M059J (cell line): ENCODE data around the gene SNX30. TPM values are rescaled to one million over a fixed set of nuclear protein-coding genes. Genes with fewer than 3 reads are reported as not detected.

Source experiments
- DNase-seq: peaks from one replicate; pipeline ENCODE4 v3.0.0-alpha.2; 2012; ENCODE audit warnings: low read depth
- total RNA-seq: library from RNA; depleted of rRNA; stranded (reverse); fragments of >200 nt; shearing (Covaris generic); gene quantifications from 2 replicates; pipeline ENCODE4 v1.2.3, GENCODE V29; 2014

Gene SNX30
- total RNA-seq, 1 experiment from 2014 or later, result 11.0 TPM

DNA sequence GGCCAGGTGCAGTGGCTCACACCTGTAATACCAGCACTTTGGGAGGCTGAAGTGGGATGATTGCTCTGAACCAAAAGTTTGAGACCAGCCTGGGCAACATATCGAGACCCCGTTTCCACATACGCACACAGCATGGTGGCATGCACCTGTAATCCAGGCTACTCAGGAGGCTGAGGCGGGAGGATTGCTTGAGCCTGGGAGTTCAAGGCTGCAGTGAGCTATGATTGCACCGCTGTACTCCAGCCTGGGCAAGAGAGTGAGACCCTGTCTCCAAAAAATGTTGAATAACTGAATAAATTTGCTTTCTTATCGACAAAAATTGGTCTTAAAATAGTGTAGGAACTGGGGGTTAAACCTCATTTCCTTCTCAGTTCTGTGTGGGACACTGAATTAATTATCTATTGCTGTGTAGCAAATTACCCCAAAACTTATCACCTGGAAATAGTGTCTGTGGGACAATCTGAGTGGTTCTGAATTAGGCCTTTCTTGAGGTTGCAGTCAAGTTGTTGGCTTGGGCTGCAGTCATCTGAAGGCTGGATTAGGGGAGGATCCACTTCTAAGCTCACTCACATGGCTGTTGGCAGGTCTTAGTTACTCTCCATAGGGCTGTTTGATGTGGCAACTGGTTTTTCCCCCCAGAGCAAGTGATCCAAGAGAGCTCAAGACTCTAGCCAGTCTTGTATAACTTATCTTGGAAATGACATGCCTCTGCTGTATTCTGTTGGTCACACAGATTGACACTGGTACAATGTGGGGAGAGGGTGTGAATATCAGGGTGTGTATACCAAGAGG, 2.0 kb downstream of the SNX30 start:
- peak; percentile 21 for DNase-seq

DNA sequence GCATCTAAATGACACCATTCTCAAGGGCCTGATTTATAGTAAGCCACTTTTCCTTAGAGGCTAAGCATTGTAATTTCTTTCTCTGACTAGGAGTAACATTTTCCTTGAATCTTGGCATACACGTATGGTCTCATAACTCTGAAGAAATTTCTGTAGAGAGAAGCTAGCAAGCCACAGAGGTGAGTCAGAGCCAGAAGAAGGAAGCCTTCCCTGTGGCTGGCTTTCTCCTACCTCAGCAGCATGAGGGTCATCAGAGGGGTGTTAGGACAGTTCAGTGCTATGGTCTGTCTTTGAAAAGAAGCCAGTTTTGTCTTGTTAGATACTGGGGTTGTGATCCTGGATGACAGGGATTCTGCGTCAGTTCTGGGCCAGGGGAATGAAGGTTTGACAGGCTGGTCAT, 3.2 kb downstream of the SNX30 start:
- peak; percentile 95 for DNase-seq

DNA sequence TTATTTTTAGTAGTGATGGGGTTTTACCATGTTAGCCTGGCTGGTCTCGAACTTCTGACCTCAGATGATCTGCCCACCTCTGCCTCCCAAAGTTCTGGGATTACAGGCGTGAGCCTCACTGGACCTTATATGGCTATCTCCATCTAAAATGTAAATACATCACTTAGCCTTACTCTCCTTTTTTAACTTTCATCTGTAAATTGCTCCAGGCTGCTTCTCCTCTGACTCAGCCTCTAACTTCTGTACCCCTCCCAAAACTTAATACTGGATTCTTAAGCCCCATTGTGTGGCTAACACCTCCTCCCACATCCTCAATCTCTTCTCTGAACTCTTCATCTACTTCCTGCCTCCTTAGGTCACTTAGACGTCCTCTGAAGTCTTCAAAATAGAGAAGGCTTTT, 4.0 kb downstream of the SNX30 start:
- peak; percentile 91 for DNase-seq

DNA sequence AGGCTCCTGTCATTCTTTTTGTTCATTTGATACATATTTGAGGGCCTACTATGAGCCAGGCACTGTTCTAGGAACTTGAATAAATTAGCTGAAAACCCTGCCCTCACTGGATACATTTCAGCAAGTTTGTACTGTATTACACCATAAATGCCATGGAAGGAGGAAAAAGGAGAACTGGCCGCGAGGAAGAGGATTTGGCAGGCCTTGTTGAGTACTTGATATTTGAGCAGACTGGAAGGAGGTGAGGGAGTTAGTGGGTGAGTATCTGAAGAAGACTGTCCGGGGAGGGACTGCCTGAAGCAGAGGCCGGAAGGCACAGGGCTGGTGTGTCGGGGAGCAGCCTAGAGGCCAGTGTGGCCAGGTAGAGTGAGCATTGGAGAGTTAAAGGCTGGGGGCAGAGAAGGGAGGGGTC, 4.5 kb downstream of the SNX30 start:
- DNase-seq, result no peak

DNA sequence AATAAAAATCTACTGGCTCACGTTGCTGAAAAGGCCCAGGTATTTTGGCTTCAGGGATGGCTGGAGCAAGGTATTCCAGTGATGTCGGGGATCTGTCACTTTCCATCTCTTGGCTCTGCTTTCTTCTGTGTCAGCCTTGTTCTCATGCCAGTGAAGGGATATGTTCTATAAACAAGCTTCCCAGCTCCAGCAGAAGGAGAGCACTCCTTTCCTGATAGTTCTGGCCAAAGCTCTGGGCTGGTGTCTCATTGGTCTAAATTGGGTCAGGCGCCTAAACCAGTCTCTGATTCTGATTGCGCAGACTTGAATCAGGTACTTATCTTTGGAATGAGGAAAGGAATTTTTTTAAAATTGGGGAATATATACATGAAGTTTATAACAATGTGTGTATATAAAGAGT, 5.1 kb downstream of the SNX30 start:
- DNase-seq, result peak; percentile 9

DNA sequence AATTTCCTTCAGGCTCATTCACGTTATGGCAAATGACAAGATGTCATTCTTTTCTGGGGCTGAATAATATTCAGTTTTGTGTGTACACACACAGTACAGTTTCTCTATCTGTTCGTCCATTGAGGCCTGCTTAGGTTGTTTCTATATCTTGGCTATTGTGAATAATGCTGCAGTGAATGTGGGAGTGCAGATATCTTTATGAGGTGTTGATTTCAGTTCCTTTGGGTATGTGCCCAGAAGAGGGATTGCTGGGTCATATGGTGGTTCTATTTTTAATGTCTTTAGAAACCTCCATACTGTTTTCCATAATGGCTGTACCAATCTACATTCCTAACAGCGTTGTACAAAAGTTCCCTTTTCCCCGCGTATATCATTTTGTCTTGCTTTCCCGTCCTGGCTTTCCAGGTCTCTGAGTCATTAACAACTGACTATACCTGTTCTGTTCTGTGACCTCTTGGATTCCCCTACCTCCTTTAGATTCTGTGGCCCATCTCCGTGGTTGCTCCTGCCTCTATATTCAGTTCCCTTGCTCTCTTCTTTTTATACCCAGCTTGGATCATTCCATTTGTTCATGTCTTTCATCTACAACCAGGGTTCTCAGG, 6.8 kb downstream of the SNX30 start:
- no peak for DNase-seq

DNA sequence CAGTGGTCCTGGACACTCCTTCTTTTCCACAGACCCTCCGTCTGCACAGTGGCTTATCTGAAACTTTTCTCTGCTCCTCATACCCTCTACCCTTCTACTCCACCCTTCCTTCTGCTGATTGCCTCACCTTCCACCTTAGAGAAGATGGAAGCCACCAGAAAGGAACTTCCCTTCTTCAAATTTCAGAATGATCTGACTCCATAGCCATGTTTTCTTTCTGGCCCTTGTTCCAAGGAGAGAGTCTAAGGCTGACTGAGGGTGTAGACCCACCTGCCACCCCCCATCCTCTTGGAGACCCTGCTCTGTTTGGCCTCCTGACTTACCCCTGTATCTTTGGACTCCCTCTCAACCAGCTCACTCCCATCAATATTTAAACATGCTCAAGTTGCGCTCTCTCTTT, 7.4 kb downstream of the SNX30 start:
- no peak for DNase-seq

DNA sequence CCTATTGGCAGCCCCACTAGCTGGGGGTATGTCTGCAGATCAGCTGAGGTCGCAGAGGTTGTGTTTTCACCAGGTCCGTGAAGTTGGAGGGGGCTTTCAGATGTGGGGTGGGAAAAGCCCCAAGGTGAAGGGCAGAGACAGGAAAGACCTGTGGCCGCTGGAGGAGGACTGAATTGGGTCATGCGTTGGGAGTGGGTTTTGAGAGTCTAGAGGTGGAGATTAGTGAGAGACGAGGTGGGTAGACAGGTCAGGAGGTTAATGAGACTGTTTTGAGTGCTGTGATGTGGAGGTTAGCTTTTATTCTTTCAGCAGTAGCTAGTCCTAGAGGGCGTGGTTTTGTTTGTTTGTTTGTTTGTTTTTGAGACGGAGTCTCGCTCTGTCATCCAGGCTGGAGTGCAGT, 10.3 kb downstream of the SNX30 start:
- no peak for DNase-seq

DNA sequence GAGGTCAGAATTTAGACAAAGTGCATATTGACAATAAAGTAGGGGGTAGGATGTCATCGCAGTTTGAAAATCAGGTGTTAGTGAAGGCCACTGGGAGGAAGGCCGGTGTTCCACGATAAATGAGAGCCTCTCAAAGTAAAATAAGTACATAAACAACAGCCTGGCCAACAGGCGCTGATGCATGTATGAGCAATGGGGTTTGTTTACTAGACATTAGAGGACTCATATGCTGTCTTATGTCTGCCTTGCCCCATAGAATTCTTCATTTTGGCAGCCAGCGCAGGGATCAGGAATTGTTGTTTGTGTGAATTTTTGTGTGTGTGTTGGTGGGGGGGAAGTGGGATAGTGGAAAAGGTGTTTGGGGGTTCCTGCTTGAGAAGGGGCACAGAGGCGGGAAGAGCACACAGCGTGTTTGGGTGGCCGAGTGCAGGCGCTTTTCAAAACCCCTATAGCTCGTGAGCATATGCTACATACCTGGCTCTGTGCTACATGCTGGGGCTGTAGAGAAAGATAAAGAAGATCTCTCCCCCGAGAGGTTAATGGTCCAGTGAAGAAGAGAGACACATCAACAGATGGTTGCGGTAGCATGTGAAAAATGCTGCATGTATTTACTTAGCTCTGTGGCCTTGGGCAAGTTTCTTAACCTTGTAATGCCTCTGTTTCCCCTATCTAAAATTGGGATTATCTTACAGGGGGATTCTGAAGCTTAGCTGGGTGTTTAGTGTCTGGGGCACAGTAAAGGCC, 11.5 kb downstream of the SNX30 start:
- peak; percentile 33 for DNase-seq

DNA sequence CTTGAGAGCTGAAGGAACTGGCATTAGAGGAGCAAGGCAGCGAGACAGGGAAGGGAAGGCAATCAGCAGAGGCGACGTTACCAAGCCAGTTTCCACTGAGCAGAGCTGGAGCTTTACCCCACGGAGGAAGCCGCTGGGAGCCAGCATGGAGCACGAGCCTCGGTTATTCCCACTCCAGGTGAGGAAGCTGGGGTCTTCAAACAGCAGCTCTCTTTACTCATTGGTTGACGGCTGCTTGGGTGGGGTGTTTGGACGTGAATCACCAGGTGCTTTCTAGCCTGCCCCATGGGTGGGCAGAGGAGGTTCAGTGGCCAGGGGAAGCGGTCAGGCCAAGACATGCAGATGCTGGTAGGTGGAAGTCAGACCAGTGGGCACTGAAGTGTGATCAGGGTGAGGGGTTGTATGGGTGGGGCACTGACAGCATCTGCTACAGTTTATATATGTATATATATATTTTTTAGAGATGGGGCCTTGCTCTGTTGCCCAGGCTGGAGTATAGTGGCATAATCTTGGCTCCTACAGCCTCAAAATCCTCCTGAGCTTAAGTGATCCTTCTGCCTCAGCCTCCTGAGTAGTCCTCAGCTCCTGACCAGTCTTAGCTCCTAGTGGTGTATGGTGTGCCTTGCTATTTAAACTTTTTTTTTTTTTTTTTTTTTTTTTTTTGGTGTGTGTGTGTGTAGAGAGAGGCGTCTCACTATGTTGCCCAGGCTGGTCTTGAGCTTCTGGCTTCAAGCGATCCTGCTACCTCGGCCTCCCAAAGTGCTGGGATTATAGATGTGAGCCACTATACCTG, 12.4 kb downstream of the SNX30 start:
- DNase-seq, result no peak

DNA sequence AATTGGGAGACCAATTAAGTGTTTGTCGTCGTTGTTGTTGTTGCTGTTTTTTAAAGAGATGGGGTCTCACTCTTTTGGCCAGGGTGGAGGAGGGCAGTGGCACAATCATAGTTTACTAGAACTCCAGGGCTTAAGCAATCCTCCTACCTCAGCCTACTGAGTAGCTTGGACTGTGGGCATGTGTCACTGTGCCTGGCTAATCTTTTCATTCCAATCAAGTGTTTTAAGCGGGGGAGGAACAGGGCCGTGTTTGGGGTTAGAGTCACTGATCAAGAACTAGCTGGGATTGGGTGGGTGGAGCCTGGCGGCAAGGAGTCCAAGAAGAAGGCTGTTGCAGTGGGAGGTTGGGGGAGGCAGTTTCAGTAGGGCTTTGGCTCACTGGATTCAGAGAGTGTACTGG, 13.8 kb downstream of the SNX30 start:
- peak; percentile 37 for DNase-seq

DNA sequence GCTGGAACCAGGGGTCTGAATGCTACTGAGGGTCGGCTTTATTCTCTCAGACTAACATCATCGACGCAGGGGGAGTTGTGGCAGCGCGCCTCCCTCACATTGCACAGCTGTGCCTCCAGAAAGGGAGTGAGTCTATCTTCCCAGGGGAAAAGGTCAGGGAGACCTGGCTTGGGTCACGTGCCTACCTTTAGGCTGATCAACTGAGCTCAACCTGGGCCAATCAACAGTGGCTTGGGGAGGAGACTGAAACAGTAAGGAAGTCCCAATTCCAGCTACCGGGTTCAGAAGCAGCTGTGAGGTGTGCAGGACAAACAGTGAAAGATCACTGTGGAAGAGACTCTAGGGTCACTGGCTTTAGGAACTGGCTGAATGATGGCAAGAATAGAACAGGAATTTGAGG, 14.3 kb downstream of the SNX30 start:
- no peak for DNase-seq

DNA sequence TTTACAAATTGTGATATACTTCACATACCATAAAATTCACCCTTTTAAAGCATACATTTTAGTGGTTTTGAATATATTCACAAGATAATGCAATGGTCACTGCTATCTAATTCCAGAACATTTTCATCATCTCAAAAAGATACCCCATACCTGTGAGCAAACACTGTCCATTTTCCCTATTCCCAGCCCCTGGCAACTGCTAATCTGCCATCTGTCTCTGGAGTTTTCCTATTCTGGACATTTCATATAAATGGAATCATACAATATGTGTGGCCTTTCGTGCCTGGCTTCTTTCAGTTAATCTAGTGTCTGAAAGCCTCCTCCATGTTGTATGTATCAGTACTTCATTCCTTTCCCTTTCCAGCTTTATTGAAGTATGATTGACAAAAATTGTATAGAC, 14.7 kb downstream of the SNX30 start:
- no peak for DNase-seq

DNA sequence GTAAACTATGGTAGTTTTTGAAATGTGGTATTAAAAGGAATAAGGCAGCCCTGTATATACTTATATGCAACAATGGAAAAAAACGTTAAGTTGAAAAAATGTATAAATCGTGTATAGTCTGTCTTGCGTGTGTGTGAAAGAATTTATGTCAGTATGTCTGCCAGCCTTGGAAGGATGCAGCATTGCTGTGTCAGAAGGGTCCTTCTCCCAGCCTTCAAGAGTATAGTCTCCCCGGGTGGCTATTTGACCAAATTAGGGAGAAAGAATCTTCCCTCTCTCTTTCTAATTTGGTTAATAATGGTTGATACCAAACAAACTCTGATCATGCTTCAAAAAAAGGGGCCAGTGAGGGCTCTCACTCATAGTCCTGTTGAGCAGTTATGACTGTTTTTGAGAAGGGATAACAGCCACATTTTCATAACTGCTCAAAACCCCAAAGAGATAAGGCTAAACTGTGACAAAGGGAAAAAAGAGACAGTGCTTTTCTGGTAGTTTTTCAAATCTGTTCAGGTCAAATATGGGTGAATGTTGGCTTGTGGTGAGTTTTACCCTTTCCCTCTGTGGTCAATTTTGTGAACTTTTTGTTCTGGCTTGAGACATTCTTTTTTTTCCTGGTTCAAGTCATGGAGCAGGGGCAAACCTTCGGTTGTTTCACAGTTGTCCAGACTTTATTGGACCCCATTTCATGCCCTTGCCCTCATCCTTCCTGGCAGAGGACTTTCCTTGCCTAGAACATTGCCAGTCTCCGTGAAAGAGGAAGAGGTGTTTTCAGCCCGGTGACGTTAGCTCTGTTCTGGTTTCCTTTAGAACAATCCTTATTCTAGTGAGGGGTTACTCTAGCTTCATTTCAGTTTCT, 21.0 kb downstream of the SNX30 start:
- DNase-seq, result no peak

DNA sequence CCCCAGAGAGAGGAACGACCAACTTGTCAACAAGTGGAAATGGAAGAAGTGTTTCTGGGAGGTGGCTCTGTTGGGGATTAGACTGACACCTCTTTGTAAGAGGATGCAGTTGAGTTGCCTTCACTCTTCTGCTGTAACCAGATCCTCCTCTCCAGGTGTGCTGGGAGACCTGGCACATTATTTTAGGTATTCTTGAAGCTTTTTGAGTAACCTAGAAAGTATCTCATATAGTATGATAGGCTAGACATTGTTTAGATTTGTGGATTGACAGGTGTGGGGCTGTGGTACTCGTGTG, 21.6 kb downstream of the SNX30 start:
- DNase-seq, result no peak

DNA sequence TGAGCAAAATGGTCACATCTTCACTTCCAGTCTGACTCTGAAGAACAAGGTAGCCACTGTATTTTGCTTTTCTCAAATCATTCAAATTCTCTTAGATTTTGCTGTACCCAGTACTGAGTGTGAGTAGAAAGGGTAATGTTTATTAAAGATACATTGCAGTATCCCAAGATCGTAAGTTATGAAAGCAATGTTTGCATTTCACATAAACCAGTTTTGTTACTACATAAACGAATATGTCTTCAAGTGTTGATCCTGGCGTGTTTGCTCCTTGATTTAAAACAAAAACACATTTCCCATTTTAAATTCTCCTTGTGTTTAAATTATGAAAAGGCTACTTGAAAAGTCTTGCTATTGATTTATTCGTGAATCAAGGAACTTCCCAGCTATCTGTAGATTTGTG, 22.0 kb downstream of the SNX30 start:
- DNase-seq, result no peak

DNA sequence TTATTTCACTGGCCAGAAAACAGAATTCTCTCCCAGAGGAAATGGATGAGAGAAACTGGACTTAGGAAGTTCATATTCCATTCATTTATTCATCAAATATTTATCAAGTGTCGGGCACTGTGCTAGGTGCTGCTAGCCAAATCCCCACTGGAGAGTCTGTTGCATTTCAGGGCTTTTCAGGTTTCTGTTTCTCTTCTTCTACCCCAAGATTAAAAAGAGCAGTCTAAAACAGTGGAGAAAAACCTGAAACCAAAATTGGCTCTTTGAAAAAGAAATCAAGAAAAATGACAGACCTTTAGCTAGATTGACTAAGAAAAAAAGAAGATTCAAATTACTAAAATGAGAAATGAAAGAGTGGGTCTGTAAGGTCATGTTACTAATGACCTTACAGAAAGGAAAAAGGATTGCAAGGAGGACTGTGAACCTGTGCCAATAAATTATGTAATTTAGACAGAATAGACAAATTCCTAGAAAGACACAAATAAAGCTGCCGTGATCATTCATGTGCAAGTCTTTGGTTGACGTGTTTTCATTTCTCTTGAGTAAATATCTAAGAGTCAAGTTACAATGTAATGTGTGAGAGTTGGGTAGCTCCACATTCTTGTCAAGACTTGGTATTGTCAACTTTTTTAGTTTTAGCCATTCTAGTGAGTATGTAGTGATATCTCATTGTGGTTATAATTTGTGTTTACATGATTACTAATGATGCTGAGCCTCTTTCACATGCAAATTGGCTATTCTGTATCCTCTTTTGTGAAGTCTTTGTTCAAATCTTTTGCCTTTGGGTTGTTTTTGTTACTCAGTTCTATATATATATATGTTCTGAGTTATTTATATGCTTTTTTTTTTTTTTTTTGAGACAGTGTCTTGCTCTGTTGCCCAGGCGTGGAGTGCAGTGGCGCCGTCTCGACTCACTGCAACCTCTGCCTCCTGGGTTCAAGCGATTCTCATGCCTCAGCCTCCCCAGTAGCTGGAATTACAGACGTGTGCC, 23.7 kb downstream of the SNX30 start:
- DNase-seq, result peak; percentile 23

DNA sequence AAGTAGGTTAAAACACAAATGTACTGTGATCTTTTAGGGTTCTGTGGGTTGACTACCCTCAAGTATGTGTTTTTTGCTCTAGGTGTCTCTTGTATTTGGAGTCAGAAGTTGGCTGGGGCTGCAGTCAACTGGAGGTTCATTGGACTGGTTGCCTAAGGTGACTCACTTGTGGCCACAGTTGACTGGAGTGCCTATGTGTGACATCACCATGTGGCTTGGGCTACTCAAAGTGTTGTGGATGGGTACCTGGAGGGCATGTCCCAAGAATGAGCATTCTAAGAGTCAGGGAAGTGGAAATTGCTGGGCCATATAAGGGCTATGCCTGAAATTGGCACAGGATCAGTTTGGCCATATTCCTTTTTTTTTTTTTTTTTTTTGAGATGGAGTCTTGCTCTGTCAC, 27.4 kb downstream of the SNX30 start:
- peak; percentile 97 for DNase-seq

DNA sequence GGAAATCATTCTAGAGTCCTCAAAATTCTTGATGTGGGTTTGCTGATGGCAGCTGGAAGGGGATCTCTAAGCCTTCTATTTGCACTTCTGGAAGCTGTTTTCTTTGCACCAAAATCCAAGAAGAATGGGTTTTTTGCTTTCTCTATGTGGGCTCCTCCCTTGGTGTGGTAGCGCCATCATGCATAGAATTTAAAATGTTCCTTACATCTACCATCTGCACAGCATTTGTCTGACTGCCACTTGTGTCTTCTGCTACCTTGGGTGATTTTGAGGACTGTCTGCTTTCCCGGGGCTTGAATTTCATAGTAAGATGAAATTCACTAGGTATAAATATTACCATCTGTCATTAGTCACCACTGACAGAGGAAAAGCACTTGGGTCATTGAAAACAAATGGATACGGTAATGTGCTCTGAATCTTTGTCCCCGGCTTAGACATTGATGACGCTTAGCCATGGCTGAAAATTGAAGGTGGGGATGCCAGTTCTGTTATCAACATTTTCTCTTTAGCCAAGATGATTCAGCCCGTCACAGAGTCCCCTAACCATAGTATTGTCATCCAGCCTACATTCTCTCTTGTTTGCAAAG, 30.0 kb downstream of the SNX30 start:
- DNase-seq, result no peak

DNA sequence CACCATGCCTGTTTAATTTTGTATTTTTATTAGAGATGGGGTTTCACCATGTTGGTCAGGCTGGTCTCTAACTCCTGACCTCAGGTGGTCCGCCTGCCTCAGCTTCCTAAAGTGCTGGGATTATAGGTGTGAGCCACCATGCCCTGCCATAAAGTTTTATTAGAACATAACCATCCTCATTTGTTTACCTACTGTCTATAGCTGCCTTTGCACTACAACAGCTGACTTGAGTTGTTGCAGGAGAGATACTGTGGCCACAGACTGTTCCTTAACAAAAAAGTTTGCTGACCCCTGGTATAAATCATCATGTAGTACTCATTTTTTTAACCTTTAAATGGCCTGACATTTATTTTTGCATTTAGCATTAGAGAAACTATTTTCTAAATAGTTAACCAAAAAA, 31.7 kb downstream of the SNX30 start:
- no peak for DNase-seq
